NB4 (cell line): ENCODE results near the gene NHLRC3.
"Not testable (repeated sequence)": the region's sequence is repeated elsewhere in the genome, so short reads cannot be mapped to it uniquely, and the experiment has no call there.

Source experiments
- DNase-seq: peaks from one replicate; pipeline ENCODE4 v3.0.0; 2010; ENCODE audit warnings: low read depth
- H3K4me3 ChIP-seq: one replicate; pipeline ENCODE4 v1.5.1; 2011; ENCODE audit warnings: mild to moderate bottlenecking, low read depth, low read length, moderate library complexity
- MYC ChIP-seq: IDR thresholded peaks from 2 replicates; pipeline ENCODE4 v1.6.1; 2011; ENCODE audit warnings: low read depth, low read length
- POLR2A ChIP-seq: IDR thresholded peaks from 2 replicates; pipeline ENCODE4 v1.6.1; 2011; ENCODE audit warnings: mild to moderate bottlenecking; ENCODE audit not compliant: insufficient read length; ENCODE audit errors: extremely low read depth
- TF ChIP-seq, protein P1 (sequence below): IDR thresholded peaks from one replicate; pipeline ENCODE4 v1.5.1; 2012; ENCODE audit warnings: low read depth, low read length
- TF ChIP-seq, protein P2 (sequence below): IDR thresholded peaks from 2 replicates; pipeline ENCODE4 v1.6.1; 2011; ENCODE audit warnings: low read depth, low read length

NHLRC3 gene, protein sequence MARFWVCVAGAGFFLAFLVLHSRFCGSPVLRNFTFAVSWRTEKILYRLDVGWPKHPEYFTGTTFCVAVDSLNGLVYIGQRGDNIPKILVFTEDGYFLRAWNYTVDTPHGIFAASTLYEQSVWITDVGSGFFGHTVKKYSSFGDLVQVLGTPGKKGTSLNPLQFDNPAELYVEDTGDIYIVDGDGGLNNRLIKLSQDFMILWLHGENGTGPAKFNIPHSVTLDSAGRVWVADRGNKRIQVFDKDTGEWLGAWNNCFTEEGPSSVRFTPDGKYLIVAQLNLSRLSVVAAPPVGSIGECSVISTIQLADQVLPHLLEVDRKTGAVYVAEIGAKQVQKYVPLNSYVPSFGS

DNA sequence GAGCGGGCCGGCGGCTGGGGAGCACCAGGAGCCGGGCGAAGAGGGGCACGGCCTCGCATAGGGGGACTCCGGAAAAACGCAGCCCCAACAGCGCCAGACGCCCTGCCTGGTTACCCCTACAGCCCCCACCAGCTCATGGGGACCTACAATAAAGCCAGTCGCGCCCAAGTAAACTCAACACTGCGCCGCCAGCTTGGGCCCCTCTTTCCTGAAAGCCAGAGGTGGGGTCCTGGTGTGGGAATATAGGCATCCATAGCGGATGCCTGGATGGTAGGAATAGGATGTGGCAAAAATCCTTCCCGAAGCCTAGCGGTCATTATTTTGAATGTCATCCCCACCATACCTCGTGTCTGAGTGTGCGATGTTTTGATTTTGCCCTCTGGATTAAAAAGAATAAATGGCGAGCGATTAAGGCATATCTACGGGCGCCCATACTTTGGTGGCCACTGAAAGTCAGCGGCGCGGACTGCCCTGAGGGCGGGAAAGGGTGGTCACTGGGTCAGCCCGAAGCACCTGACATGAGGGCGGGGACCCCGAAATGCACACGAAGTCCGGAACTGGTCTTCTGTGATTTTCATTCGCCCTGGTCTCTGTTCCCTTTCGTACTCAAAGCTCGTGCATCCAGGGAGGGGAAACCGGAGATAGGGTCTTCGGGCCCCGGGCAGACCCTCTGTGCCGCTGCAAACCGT is at the start of gene NHLRC3, which contains the start of gene PROSER1:
Gene NHLRC3 (plus strand): TSS at position 577 of the 689 bp plus-strand sequence. CDS start 184 bp downstream, outside the sequence.
Gene PROSER1 (minus strand): TSS at position 210 of the 689 bp plus-strand sequence. CDS start 847 bp downstream, outside the sequence.
- peak; percentile 95 for DNase-seq
- TF ChIP-seq, protein P1, sequence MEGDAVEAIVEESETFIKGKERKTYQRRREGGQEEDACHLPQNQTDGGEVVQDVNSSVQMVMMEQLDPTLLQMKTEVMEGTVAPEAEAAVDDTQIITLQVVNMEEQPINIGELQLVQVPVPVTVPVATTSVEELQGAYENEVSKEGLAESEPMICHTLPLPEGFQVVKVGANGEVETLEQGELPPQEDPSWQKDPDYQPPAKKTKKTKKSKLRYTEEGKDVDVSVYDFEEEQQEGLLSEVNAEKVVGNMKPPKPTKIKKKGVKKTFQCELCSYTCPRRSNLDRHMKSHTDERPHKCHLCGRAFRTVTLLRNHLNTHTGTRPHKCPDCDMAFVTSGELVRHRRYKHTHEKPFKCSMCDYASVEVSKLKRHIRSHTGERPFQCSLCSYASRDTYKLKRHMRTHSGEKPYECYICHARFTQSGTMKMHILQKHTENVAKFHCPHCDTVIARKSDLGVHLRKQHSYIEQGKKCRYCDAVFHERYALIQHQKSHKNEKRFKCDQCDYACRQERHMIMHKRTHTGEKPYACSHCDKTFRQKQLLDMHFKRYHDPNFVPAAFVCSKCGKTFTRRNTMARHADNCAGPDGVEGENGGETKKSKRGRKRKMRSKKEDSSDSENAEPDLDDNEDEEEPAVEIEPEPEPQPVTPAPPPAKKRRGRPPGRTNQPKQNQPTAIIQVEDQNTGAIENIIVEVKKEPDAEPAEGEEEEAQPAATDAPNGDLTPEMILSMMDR: no peak
- TF ChIP-seq MYC (peak; percentile 80), POLR2A (peak; percentile 75)
- TF ChIP-seq, protein P2, sequence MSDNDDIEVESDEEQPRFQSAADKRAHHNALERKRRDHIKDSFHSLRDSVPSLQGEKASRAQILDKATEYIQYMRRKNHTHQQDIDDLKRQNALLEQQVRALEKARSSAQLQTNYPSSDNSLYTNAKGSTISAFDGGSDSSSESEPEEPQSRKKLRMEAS: peak; percentile 86
- H3K4me3 ChIP-seq: peak within 1 kb of the TSS; percentile 97

DNA sequence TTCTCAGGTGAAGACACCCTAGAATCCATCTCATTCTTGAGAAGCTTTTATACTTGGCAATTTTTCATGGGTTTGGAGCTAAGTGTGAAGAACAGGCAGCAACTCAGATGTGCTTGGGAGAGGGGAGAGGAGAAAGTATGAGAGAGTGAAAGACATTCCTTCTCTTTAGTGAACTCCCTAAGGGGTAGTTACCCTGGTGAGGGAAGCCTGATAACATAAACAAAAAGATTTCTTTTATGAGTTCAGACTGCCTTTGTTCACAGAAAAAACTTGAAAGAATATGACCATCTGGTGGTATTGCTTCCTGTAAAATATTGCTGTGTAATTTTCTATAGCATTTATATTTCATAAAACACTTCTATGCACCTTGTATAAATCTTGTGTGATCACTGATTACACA is 47.6 kb upstream of the NHLRC3 start, which contains the start of gene STOML3:
Gene STOML3 (minus strand): TSS at position 139 of the 400 bp plus-strand sequence. CDS start 110 bp downstream, at position 29.
- TF ChIP-seq MYC (no peak), POLR2A (no peak)
- TF ChIP-seq, protein P2: no peak
- TF ChIP-seq, protein P1: no peak
- no peak for DNase-seq
- no peak within 1 kb of the TSS for H3K4me3 ChIP-seq

DNA sequence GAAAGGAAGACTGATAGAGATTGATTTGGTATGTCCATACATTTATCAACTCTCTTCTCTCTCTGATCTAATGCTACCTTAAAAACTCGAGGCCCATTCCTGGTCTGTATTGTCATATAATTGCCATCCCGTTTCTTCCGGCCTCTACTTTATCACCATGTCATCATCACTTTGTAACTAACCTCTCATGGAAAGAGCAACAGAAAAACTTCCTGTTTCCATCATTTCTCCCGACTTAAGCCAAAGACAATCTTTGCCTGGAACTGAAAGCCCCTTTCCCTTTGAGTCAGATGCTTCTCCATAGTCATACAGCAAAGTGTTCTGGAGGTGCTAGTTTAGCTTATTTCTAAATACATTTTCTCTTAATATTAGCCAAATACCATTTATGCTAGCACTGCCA is 44.9 kb upstream of the NHLRC3 start:
- H3K4me3 ChIP-seq: no peak overlapping the region
- DNase-seq: no peak
- TF ChIP-seq POLR2A (no peak), MYC (no peak)
- TF ChIP-seq, protein P1: no peak
- TF ChIP-seq, protein P2: no peak

DNA sequence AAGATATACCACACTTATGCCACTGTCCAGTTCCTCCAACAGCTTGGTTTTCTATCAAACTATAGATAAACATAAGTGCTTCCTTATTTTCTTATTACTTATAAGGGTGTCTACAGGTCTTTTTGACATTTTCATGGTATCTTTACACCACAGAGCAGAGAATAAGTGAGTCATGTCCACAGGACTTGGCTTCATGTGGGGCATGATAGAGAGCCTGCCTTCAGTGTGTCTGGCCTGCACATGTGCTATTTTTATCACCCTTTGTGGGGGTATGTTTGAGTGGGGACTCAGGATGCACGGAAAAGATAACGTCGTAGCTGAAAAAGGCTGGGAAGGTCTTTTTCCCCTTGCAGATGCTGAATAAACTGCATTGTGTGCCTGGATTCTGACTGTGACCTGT is 39.5 kb upstream of the NHLRC3 start:
- no peak for DNase-seq
- TF ChIP-seq MYC: no peak
- TF ChIP-seq POLR2A: no peak
- TF ChIP-seq, protein P1: no peak
- TF ChIP-seq, protein P2: no peak
- H3K4me3 ChIP-seq: no peak overlapping the region

DNA sequence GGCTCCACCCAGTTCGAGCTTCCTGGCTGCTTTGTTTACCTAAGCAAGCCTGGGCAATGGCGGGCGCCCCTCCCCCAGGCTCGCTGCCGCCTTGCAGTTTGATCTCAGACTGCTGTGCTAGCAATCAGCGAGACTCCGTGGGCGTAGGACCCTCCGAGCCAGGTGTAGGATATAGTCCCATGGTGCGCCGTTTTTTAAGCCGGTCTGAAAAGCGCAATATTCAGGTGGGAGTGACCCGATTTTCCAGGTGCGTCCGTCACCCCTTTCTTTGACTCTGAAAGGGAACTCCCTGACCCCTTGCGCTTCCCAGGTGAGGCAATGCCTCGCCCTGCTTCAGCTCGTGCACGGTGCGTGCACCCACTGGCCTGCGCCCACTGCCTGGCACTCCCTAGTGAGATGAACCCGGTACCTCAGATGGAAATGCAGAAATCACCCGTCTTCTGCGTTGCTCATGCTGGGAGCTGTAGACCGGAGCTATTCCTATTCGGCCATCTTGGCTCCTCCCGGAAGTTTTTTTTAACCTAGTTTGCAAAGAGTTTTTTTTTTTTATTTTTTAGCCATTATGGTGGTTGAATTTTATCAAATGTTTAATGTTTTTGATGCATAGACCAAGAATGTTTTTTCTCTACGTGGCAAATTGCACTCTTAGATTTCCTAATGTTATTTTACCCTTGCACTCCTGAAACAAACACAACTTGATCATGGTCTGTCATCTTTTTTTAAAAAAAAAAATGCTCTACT is 31.7 kb upstream of the NHLRC3 start:
- not testable (repeated sequence) for H3K4me3 ChIP-seq, DNase-seq
